ENCODE measurements around the gene CYP11A1.

The CYP11A1 gene

GRCh38 chr15:74386496-74387140, 19.2 kb upstream of the CYP11A1 start:
- Histone ChIP-seq H4K12ac (ENCODE audit: low read depth, low read length) (no peak overlapping the region), H3K18ac (ENCODE audit: low read length) (peak overlapping the region; percentile 79), H3K4ac (ENCODE audit: low read depth, low read length) (no peak overlapping the region), H3K79me2 (ENCODE audit: control insufficient read depth, insufficient read depth, low read length, poor library complexity) (peaks cover 15% of the 10 kb centered on the region), H3K14ac (ENCODE audit: low read length) (peak overlapping the region; percentile 94), H3K9ac (ENCODE audit: low read length) (no peak overlapping the region), H3K79me1 (ENCODE audit: low read length) (peaks cover 74% of the 10 kb centered on the region), H3K36me3 (ENCODE audit: control insufficient read depth in 1 of 2, insufficient read depth in 2 of 2, low read length in 2 of 2) (no peaks in the 10 kb centered on the region), H3K27me3 (ENCODE audit: insufficient read depth, low read length) (no peaks in the 10 kb centered on the region), H2AFZ (ENCODE audit: insufficient read depth, low read length, poor library complexity) (no peak overlapping the region), H3K27ac (ENCODE audit: low read depth, low read length) (no peak overlapping the region), H3K4me3 (ENCODE audit: low read depth, low read length) (no peak overlapping the region), H3K4me1 (ENCODE audit: control insufficient read depth in 1 of 2, insufficient read depth in 2 of 2, low read length in 2 of 2) (peaks cover 69 to 74% of the 10 kb centered on the region in 2 experiments), H4K8ac (ENCODE audit: low read depth, low read length) (peak overlapping the region; percentile 59), H3K4me2 (ENCODE audit: low read length) (no peak overlapping the region), H2BK12ac (ENCODE audit: low read length) (peak overlapping the region; percentile 86), H2BK5ac (ENCODE audit: low read depth, low read length, poor library complexity) (peak overlapping the region; percentile 59), H2BK120ac (ENCODE audit: insufficient read depth, low read length, poor library complexity) (peak overlapping the region; percentile 96), H3K23ac (ENCODE audit: low read length) (no peak overlapping the region), H2AK5ac (ENCODE audit: low read length) (peak overlapping the region; percentile 98), H3K9me3 (ENCODE audit: insufficient read depth, low read depth, low read length) (peaks cover 2% of the 10 kb centered on the region), H4K91ac (ENCODE audit: low read depth, low read length) (peak overlapping the region; percentile 98)
- no CpG with 5 or more reads among the region's 15 CpGs for WGBS (ENCODE audit: extremely low coverage, insufficient coverage, insufficient read length)
- no peak for DNase-seq

- Histone ChIP-seq H3K18ac (ENCODE audit: low read length) (peak overlapping the region; percentile 50), H3K4me1 (ENCODE audit: control insufficient read depth in 1 of 2, insufficient read depth in 2 of 2, low read length in 2 of 2) (peaks cover 63 to 70% of the 10 kb centered on the region in 2 experiments), H3K4me3 (ENCODE audit: low read depth, low read length) (no peak overlapping the region), H2BK120ac (ENCODE audit: insufficient read depth, low read length, poor library complexity) (peak overlapping the region; percentile 96), H3K9me3 (ENCODE audit: insufficient read depth, low read depth, low read length) (no peaks in the 10 kb centered on the region), H3K9ac (ENCODE audit: low read length) (no peak overlapping the region), H4K12ac (ENCODE audit: low read depth, low read length) (no peak overlapping the region), H3K36me3 (ENCODE audit: control insufficient read depth in 1 of 2, insufficient read depth in 2 of 2, low read length in 2 of 2) (no peaks in the 10 kb centered on the region), H2BK12ac (ENCODE audit: low read length) (peak overlapping the region; percentile 86), H2BK5ac (ENCODE audit: low read depth, low read length, poor library complexity) (peak overlapping the region; percentile 48), H2AK5ac (ENCODE audit: low read length) (peak overlapping the region; percentile 65), H2AFZ (ENCODE audit: insufficient read depth, low read length, poor library complexity) (no peak overlapping the region), H3K14ac (ENCODE audit: low read length) (peak overlapping the region; percentile 94), H4K91ac (ENCODE audit: low read depth, low read length) (peak overlapping the region; percentile 98), H3K27ac (ENCODE audit: low read depth, low read length) (no peak overlapping the region), H3K4ac (ENCODE audit: low read depth, low read length) (no peak overlapping the region), H3K79me1 (ENCODE audit: low read length) (peaks cover 70% of the 10 kb centered on the region), H4K8ac (ENCODE audit: low read depth, low read length) (peak overlapping the region; percentile 27), H3K27me3 (ENCODE audit: insufficient read depth, low read length) (no peaks in the 10 kb centered on the region), H3K23ac (ENCODE audit: low read length) (no peak overlapping the region), H3K4me2 (ENCODE audit: low read length) (no peak overlapping the region), H3K79me2 (ENCODE audit: control insufficient read depth, insufficient read depth, low read length, poor library complexity) (peaks cover 15% of the 10 kb centered on the region)
- DNase-seq = no peak
- no CpG with 5 or more reads among the region's 6 CpGs for WGBS (ENCODE audit: extremely low coverage, insufficient coverage, insufficient read length)
Observed at GRCh38 chr15:74385733-74386132, 18.3 kb upstream of the CYP11A1 start.

- Histone ChIP-seq H2BK120ac (ENCODE audit: insufficient read depth, low read length, poor library complexity) (peak overlapping the region; percentile 93), H3K4ac (ENCODE audit: low read depth, low read length) (no peak overlapping the region), H3K4me3 (ENCODE audit: low read depth, low read length) (no peak overlapping the region), H2BK12ac (ENCODE audit: low read length) (peak overlapping the region; percentile 93), H3K9me3 (ENCODE audit: insufficient read depth, low read depth, low read length) (no peaks in the 10 kb centered on the region), H3K27me3 (ENCODE audit: insufficient read depth, low read length) (no peaks in the 10 kb centered on the region), H3K18ac (ENCODE audit: low read length) (peak overlapping the region; percentile 50), H3K4me1 (ENCODE audit: control insufficient read depth in 1 of 2, insufficient read depth in 2 of 2, low read length in 2 of 2) (peaks cover 63 to 69% of the 10 kb centered on the region in 2 experiments), H2AK5ac (ENCODE audit: low read length) (peak overlapping the region; percentile 65), H2BK5ac (ENCODE audit: low read depth, low read length, poor library complexity) (no peak overlapping the region), H3K9ac (ENCODE audit: low read length) (no peak overlapping the region), H3K79me2 (ENCODE audit: control insufficient read depth, insufficient read depth, low read length, poor library complexity) (peaks cover 15% of the 10 kb centered on the region), H3K23ac (ENCODE audit: low read length) (no peak overlapping the region), H3K4me2 (ENCODE audit: low read length) (no peak overlapping the region), H4K12ac (ENCODE audit: low read depth, low read length) (no peak overlapping the region), H3K79me1 (ENCODE audit: low read length) (peaks cover 70% of the 10 kb centered on the region), H2AFZ (ENCODE audit: insufficient read depth, low read length, poor library complexity) (peak overlapping the region; percentile 23), H4K91ac (ENCODE audit: low read depth, low read length) (peak overlapping the region; percentile 98), H3K36me3 (ENCODE audit: control insufficient read depth in 1 of 2, insufficient read depth in 2 of 2, low read length in 2 of 2) (no peaks in the 10 kb centered on the region), H4K8ac (ENCODE audit: low read depth, low read length) (no peak overlapping the region), H3K14ac (ENCODE audit: low read length) (peak overlapping the region; percentile 77), H3K27ac (ENCODE audit: low read depth, low read length) (no peak overlapping the region)
- no CpG with 5 or more reads among the region's 8 CpGs for WGBS (ENCODE audit: extremely low coverage, insufficient coverage, insufficient read length)
- DNase-seq = peak in 1 of 2 donors; percentile 54
Observed at GRCh38 chr15:74384881-74385643, 17.6 kb upstream of the CYP11A1 start.

GRCh38 chr15:74384566-74384880, 17.1 kb upstream of the CYP11A1 start:
- no peaks in the 10 kb centered on the region for H3K27me3 ChIP-seq (ENCODE audit: insufficient read depth, low read length)
- DNase-seq = no peak
- no peak overlapping the region for H3K4me3 ChIP-seq (ENCODE audit: low read depth, low read length)
- no peak overlapping the region for H3K4me2 ChIP-seq (ENCODE audit: low read length)
- no peaks in the 10 kb centered on the region for H3K36me3 ChIP-seq (ENCODE audit: control insufficient read depth in 1 of 2, insufficient read depth in 2 of 2, low read length in 2 of 2)
- peaks cover 15% of the 10 kb centered on the region for H3K79me2 ChIP-seq (ENCODE audit: control insufficient read depth, insufficient read depth, low read length, poor library complexity)
- peaks cover 65% of the 10 kb centered on the region for H3K79me1 ChIP-seq (ENCODE audit: low read length)
- peak overlapping the region; percentile 93 for H2BK120ac ChIP-seq (ENCODE audit: insufficient read depth, low read length, poor library complexity)
- peak overlapping the region; percentile 86 for H3K18ac ChIP-seq (ENCODE audit: low read length)
- no peak overlapping the region for H3K9ac ChIP-seq (ENCODE audit: low read length)
- H4K12ac ChIP-seq (ENCODE audit: low read depth, low read length) = no peak overlapping the region
- peak overlapping the region; percentile 89 for H2BK5ac ChIP-seq (ENCODE audit: low read depth, low read length, poor library complexity)
- peaks cover 58 to 64% of the 10 kb centered on the region in 2 experiments for H3K4me1 ChIP-seq (ENCODE audit: control insufficient read depth in 1 of 2, insufficient read depth in 2 of 2, low read length in 2 of 2)
- no peak overlapping the region for H2AFZ ChIP-seq (ENCODE audit: insufficient read depth, low read length, poor library complexity)
- H3K27ac ChIP-seq (ENCODE audit: low read depth, low read length) = peak overlapping the region; percentile 82
- H4K91ac ChIP-seq (ENCODE audit: low read depth, low read length) = peak overlapping the region; percentile 88
- H3K9me3 ChIP-seq (ENCODE audit: insufficient read depth, low read depth, low read length) = no peaks in the 10 kb centered on the region
- peak overlapping the region; percentile 10 for H3K4ac ChIP-seq (ENCODE audit: low read depth, low read length)
- no peak overlapping the region for H3K23ac ChIP-seq (ENCODE audit: low read length)
- peak overlapping the region; percentile 93 for H2BK12ac ChIP-seq (ENCODE audit: low read length)
- no CpG with 5 or more reads among the region's 3 CpGs for WGBS (ENCODE audit: extremely low coverage, insufficient coverage, insufficient read length)
- peak overlapping the region; percentile 97 for H2AK5ac ChIP-seq (ENCODE audit: low read length)
- H4K8ac ChIP-seq (ENCODE audit: low read depth, low read length) = peak overlapping the region; percentile 59
- peak overlapping the region; percentile 67 for H3K14ac ChIP-seq (ENCODE audit: low read length)

All from trophoblast cell (in vitro differentiated cells and primary cell).